H9 (cell line): ENCODE results near the gene GCH1. TPM values are rescaled to one million over a fixed set of nuclear protein-coding genes. Genes with fewer than 3 reads are reported as not detected.

ENCODE experiments used
- DNase-seq: peaks from one replicate; pipeline ENCODE4 v3.0.0-alpha.2; 2017
- H2AFZ ChIP-seq: one replicate; pipeline ENCODE4 v1.6.1; 2013; ENCODE audit warnings: mild to moderate bottlenecking, low read length, control low read depth, moderate library complexity
- H2AK5ac ChIP-seq: 2 replicates; pipeline ENCODE4 v1.6.1; 2013; ENCODE audit warnings: low read length, control low read depth, mixed read lengths; ENCODE audit not compliant: insufficient read length
- H2BK120ac ChIP-seq: one replicate; pipeline ENCODE4 v1.6.1; 2013; ENCODE audit warnings: low read depth, mild to moderate bottlenecking, low read length, control low read depth, inconsistent platforms; ENCODE audit not compliant: poor library complexity, severe bottlenecking
- H2BK12ac ChIP-seq: 2 replicates; pipeline ENCODE4 v1.6.1; 2013; ENCODE audit warnings: low read length, control low read depth, mixed read lengths, low read depth; ENCODE audit not compliant: insufficient read length
- H2BK15ac ChIP-seq: 2 replicates; pipeline ENCODE4 v1.6.1; 2013; ENCODE audit warnings: low read depth, low read length, control low read depth
- H2BK20ac ChIP-seq: one replicate; pipeline ENCODE4 v1.6.1; 2013; ENCODE audit warnings: low read depth, mild to moderate bottlenecking, low read length, control low read depth, inconsistent platforms; ENCODE audit not compliant: poor library complexity, severe bottlenecking
- H2BK5ac ChIP-seq: 2 replicates; pipeline ENCODE4 v1.6.1; 2013; ENCODE audit warnings: low read length, control low read depth, mixed read lengths; ENCODE audit not compliant: insufficient read length
- H3K14ac ChIP-seq: 2 replicates; pipeline ENCODE4 v1.6.1; 2013; ENCODE audit warnings: low read length, control low read depth; ENCODE audit not compliant: insufficient read depth
- H3K18ac ChIP-seq: 2 replicates; pipeline ENCODE4 v1.6.1; 2013; ENCODE audit warnings: low read depth, mild to moderate bottlenecking, mixed read lengths, low read length, control low read depth; ENCODE audit not compliant: insufficient read length
- H3K23ac ChIP-seq: 2 replicates; pipeline ENCODE4 v1.6.1; 2013; ENCODE audit warnings: low read length, control low read depth, mixed read lengths, low read depth; ENCODE audit not compliant: insufficient read length
- H3K23me2 ChIP-seq: 2 replicates; pipeline ENCODE4 v1.6.1; 2013; ENCODE audit warnings: low read depth, mild to moderate bottlenecking, mixed read lengths, low read length, control low read depth; ENCODE audit not compliant: insufficient read length, poor library complexity, severe bottlenecking
- H3K27ac ChIP-seq: 2 replicates; pipeline ENCODE4 v1.5.1; 2013; ENCODE audit warnings: low read length, control low read depth, mixed read lengths, low read depth; ENCODE audit not compliant: insufficient read length
- H3K27me3 ChIP-seq: 2 replicates; pipeline ENCODE4 v1.6.1; 2013; ENCODE audit warnings: low read length, control low read depth, inconsistent platforms; ENCODE audit not compliant: insufficient read depth
- H3K4ac ChIP-seq: 2 replicates; pipeline ENCODE4 v1.6.1; 2013; ENCODE audit warnings: low read depth, mild to moderate bottlenecking, control low read depth, inconsistent platforms, low read length, moderate library complexity
- H3K4me1 ChIP-seq: 2 replicates; pipeline ENCODE4 v1.6.1; 2013; ENCODE audit warnings: low read length, control low read depth, inconsistent platforms; ENCODE audit not compliant: insufficient read depth
- H3K4me2 ChIP-seq: 2 replicates; pipeline ENCODE4 v1.6.1; 2013; ENCODE audit warnings: low read length, control low read depth, mixed read lengths; ENCODE audit not compliant: insufficient read length, insufficient read depth
- H3K56ac ChIP-seq: 2 replicates; pipeline ENCODE4 v1.6.1; 2013; ENCODE audit warnings: low read depth, mild to moderate bottlenecking, mixed read lengths, low read length, control low read depth; ENCODE audit not compliant: insufficient read length
- H3K79me1 ChIP-seq: 2 replicates; pipeline ENCODE4 v1.6.1; 2013; ENCODE audit warnings: low read depth, mild to moderate bottlenecking, moderate library complexity, low read length, control low read depth, inconsistent platforms; ENCODE audit not compliant: insufficient read depth, poor library complexity, severe bottlenecking
- H3K79me2 ChIP-seq: 2 replicates; pipeline ENCODE4 v1.6.1; 2013; ENCODE audit warnings: low read length, control low read depth, inconsistent platforms; ENCODE audit not compliant: insufficient read depth
- H3K9ac ChIP-seq: 2 replicates; pipeline ENCODE4 v1.6.1; 2013; ENCODE audit warnings: low read length, control low read depth, mixed read lengths; ENCODE audit not compliant: insufficient read length; ENCODE audit errors: extremely low read depth
- H3K9me3 ChIP-seq: one replicate; pipeline ENCODE4 v1.6.1; 2013; ENCODE audit warnings: low read depth, low read length, inconsistent platforms; ENCODE audit not compliant: control insufficient read depth
- H3T11ph ChIP-seq: one replicate; pipeline ENCODE4 v1.6.1; 2013; ENCODE audit warnings: mild to moderate bottlenecking, low read length, control low read depth, inconsistent platforms
- H4K20me1 ChIP-seq: one replicate; pipeline ENCODE4 v1.6.1; 2013; ENCODE audit not compliant: control insufficient read depth, insufficient read length, insufficient read depth
- H4K5ac ChIP-seq: 2 replicates; pipeline ENCODE4 v1.6.1; 2013; ENCODE audit warnings: low read depth, mild to moderate bottlenecking, mixed read lengths, low read length, control low read depth; ENCODE audit not compliant: insufficient read length
- H4K8ac ChIP-seq: replicated peaks from 2 replicates; pipeline ENCODE4 v1.6.1; 2013; ENCODE audit warnings: low read length, control low read depth, mixed read lengths, low read depth; ENCODE audit not compliant: insufficient read length
- H4K91ac ChIP-seq: 2 replicates; pipeline ENCODE4 v1.6.1; 2013; ENCODE audit warnings: low read depth, mild to moderate bottlenecking, moderate library complexity, mixed read lengths, low read length, control low read depth; ENCODE audit not compliant: insufficient read length
- H3K27ac Mint-ChIP-seq, 3 experiments: 2 replicates in 2 of 3; 3 replicates in 1 of 3; pipeline ENCODE4 v1.8.0; 2020 to 2021; ENCODE audit warnings: mixed read lengths in 3 of 3, mild to moderate bottlenecking in 1 of 3, moderate library complexity in 1 of 3
- H3K27me3 Mint-ChIP-seq: 2 replicates; pipeline ENCODE4 v1.8.0; 2021; ENCODE audit warnings: low read depth, mild to moderate bottlenecking, moderate library complexity, mixed read lengths
- H3K36me3 Mint-ChIP-seq, 3 experiments: 2 replicates in 2 of 3; 3 replicates in 1 of 3; pipeline ENCODE4 v1.8.0; 2020 to 2021; ENCODE audit warnings: low read depth in 3 of 3, mixed read lengths in 3 of 3; ENCODE audit not compliant: insufficient read depth in 1 of 3
- H3K4me1 Mint-ChIP-seq, 2 experiments: 2 replicates each; pipeline ENCODE4 v1.8.0; 2020; ENCODE audit warnings: mixed read lengths in 2 of 2
- H3K4me3 Mint-ChIP-seq, 2 experiments: 2 replicates in 1 of 2; 3 replicates in 1 of 2; pipeline ENCODE4 v1.8.0; 2020 to 2021; ENCODE audit warnings: mild to moderate bottlenecking in 2 of 2, mixed read lengths in 2 of 2, moderate library complexity in 1 of 2
- H3K9me3 Mint-ChIP-seq, 2 experiments: 2 replicates in 1 of 2; 3 replicates in 1 of 2; pipeline ENCODE4 v1.8.0; 2020; ENCODE audit warnings: mild to moderate bottlenecking in 2 of 2, mixed read lengths in 2 of 2, moderate library complexity in 1 of 2
- WGBS: extraction: QIAGEN DNeasy Blood & Tissue Kit; methylation state at CpG from one replicate; pipeline ENCODE4 v1.1.7; 2013; ENCODE audit warnings: missing lambda C conversion rate, low lambda C conversion rate, mixed read lengths; ENCODE audit not compliant: insufficient read length; ENCODE audit errors: extremely low coverage; 5-methylcytosine and 5-hydroxymethylcytosine counted together
- total RNA-seq: library from RNA; stranded (reverse); gene quantifications from 2 replicates; pipeline ENCODE4 v1.2.1, GENCODE V29; 2021
- TF ChIP-seq, protein P1 (sequence below): fragments of 200-600 bp; sonication (generic); conservative IDR thresholded peaks from 3 replicates; pipeline ENCODE4 v1.8.0; 2021; ENCODE audit warnings: antibody characterized with exemption, mild to moderate bottlenecking

The GCH1 gene
- total RNA-seq, 1 experiment from 2014 or later = 7.7 TPM

DNA sequence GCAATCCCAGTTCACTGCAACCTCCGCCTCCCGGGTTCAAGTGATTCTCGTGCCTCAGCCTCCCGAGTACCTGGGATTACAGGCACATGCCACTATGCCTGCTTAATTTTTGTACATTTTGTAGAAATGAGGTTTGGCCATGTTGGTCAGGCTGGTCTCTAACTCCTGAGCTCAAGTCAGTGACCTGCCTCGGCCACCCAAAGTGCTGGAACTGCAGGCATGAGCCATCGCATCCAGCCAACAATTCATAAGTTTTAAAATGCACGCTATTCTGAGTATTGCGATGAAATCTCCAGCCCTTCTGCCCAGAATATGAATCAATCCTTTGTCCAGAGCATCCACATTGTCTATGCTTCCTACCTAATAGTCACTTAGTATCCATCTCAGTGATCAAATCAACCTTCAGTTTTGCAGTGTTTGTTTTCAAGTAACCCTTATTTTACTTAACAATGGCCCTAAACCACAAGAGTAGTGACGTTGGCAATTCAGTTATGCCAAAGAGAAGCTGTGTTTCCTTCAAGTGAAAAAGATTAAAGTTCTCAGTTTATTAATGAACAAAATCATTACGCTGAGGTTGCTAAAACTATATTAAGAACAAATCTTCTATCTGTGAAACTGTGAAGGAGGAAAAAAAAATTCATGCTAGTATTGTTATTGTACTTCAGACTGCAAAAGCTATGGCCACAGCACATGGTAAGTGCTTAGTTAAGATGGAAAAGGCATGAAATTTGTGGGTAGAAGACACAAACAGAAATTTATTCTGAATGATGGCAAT lies 11.0 kb downstream of the GCH1 start:
- Histone ChIP-seq H3K4me1 (no peaks in the 10 kb centered on the region), H2BK120ac (no peak overlapping the region), H3K79me2 (no peaks in the 10 kb centered on the region), H3K56ac (no peak overlapping the region), H3K9me3 (no peaks in the 10 kb centered on the region), H3K27me3 (no peaks in the 10 kb centered on the region), H3K9ac (no peak overlapping the region), H2BK12ac (no peak overlapping the region), H3K79me1 (no peaks in the 10 kb centered on the region), H2BK5ac (no peak overlapping the region), H2BK15ac (no peak overlapping the region), H4K20me1 (no peaks in the 10 kb centered on the region), H4K5ac (no peak overlapping the region), H4K8ac (no peak overlapping the region), H3K4ac (no peak overlapping the region), H3K27ac (no peak overlapping the region), H3K23ac (no peak overlapping the region), H3T11ph (no peak overlapping the region), H2AFZ (no peak overlapping the region), H4K91ac (no peak overlapping the region), H3K14ac (no peak overlapping the region), H3K4me2 (no peak overlapping the region), H3K23me2 (no peaks in the 10 kb centered on the region), H2AK5ac (no peak overlapping the region), H2BK20ac (no peak overlapping the region), H3K18ac (no peak overlapping the region)
- H3K27me3 Mint-ChIP-seq = no peaks in the 10 kb centered on the region
- H3K4me3 Mint-ChIP-seq = no peak overlapping the region
- peaks cover 12 to 14% of the 10 kb centered on the region in 2 experiments for H3K4me1 Mint-ChIP-seq
- H3K36me3 Mint-ChIP-seq = no peaks in the 10 kb centered on the region
- no peaks in the 10 kb centered on the region for H3K9me3 Mint-ChIP-seq
- DNase-seq = no peak
- no peak overlapping the region for H3K27ac Mint-ChIP-seq
- TF ChIP-seq, protein P1, sequence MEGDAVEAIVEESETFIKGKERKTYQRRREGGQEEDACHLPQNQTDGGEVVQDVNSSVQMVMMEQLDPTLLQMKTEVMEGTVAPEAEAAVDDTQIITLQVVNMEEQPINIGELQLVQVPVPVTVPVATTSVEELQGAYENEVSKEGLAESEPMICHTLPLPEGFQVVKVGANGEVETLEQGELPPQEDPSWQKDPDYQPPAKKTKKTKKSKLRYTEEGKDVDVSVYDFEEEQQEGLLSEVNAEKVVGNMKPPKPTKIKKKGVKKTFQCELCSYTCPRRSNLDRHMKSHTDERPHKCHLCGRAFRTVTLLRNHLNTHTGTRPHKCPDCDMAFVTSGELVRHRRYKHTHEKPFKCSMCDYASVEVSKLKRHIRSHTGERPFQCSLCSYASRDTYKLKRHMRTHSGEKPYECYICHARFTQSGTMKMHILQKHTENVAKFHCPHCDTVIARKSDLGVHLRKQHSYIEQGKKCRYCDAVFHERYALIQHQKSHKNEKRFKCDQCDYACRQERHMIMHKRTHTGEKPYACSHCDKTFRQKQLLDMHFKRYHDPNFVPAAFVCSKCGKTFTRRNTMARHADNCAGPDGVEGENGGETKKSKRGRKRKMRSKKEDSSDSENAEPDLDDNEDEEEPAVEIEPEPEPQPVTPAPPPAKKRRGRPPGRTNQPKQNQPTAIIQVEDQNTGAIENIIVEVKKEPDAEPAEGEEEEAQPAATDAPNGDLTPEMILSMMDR = no peak
- no CpG with 5 or more reads among the region's 10 CpGs for WGBS
